Measurements from ENCODE around the gene CAB39. TPM values are rescaled to one million over a fixed set of nuclear protein-coding genes. Genes with fewer than 3 reads are reported as not detected.

Gene CAB39
- total RNA-seq, 2 donors from 2014 or later: 93.3 to 137 TPM

- no peak for ATAC-seq (replicated peaks)
- H3K27me3 Mint-ChIP-seq: no peaks in the 10 kb centered on the region
- no peak overlapping the region for H3K4me3 Mint-ChIP-seq
- peaks cover 53% of the 10 kb centered on the region for H3K4me1 Mint-ChIP-seq
- H3K36me3 Mint-ChIP-seq (ENCODE audit: low read depth): peaks cover 92% of the 10 kb centered on the region
- H3K27ac Mint-ChIP-seq: peak overlapping the region; percentile 89
- peaks cover 10% of the 10 kb centered on the region for H3K9me3 Mint-ChIP-seq
Measured at GRCh38 chr2:230783101-230783500, 70.5 kb downstream of the CAB39 start.

DNA sequence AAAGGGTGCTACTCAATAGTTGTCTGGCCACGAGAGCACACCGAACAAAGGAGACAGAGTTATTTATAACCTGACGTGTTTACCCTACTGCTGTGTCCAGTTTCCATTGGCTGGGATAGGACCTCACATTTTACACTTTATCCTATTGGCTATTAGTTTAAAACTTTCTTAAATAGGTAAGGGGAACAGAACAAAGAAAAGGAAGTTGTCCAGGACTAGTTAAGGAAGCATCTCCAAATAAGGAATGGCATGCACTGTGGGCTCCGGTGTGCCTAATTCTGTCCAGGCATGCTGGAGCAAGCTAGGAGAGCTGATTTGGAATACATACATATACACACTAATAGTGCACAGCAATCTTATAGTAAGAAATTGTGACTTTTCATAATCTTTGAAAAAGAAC, 72.2 kb downstream of the CAB39 start:
- Mint-ChIP-seq H3K27me3 (no peaks in the 10 kb centered on the region), H3K9me3 (peaks cover 16% of the 10 kb centered on the region), H3K4me1 (peaks cover 46% of the 10 kb centered on the region), H3K36me3 (ENCODE audit: low read depth) (peaks cover 92% of the 10 kb centered on the region), H3K27ac (peak overlapping the region; percentile 89), H3K4me3 (no peak overlapping the region)
- no peak for ATAC-seq (replicated peaks)

DNA sequence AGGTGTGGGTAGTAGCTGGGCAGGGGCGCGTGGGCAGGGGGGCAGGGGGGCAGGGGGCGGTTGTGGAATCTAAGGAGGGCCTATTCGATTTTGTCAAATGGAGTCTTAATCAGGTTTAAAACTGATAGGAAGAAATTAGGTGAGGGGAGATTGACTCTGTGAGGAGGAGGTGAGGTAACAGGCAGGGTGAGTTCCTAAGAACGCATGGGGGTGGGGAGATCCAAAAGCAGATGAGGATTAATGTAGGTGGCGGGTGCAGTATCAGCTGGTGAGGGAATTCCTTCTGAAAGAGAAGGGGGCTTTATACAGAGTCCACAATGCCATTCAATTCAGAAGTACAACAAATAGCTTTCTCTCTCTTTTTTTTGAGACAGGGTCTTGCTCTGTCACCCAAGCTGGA, 72.7 kb downstream of the CAB39 start:
- Mint-ChIP-seq H3K9me3 (peaks cover 16% of the 10 kb centered on the region), H3K36me3 (ENCODE audit: low read depth) (peaks cover 95% of the 10 kb centered on the region)

GRCh38 chr2:230787101-230787500, 74.5 kb downstream of the CAB39 start:
- H3K27me3 Mint-ChIP-seq: no peaks in the 10 kb centered on the region
- H3K4me1 Mint-ChIP-seq: peaks cover 36% of the 10 kb centered on the region
- ATAC-seq (replicated peaks): no peak
- peaks cover 95% of the 10 kb centered on the region for H3K36me3 Mint-ChIP-seq (ENCODE audit: low read depth)
- H3K27ac Mint-ChIP-seq: peak overlapping the region; percentile 18
- peaks cover 16% of the 10 kb centered on the region for H3K9me3 Mint-ChIP-seq
- H3K4me3 Mint-ChIP-seq: no peak overlapping the region

More for the DNA sequence above, 72.7 kb downstream of the CAB39 start:
- Mint-ChIP-seq H3K27ac (peak overlapping the region; percentile 53), H3K4me3 (no peak overlapping the region), H3K4me1 (peaks cover 43% of the 10 kb centered on the region), H3K27me3 (no peaks in the 10 kb centered on the region)
- ATAC-seq (replicated peaks): no peak

DNA sequence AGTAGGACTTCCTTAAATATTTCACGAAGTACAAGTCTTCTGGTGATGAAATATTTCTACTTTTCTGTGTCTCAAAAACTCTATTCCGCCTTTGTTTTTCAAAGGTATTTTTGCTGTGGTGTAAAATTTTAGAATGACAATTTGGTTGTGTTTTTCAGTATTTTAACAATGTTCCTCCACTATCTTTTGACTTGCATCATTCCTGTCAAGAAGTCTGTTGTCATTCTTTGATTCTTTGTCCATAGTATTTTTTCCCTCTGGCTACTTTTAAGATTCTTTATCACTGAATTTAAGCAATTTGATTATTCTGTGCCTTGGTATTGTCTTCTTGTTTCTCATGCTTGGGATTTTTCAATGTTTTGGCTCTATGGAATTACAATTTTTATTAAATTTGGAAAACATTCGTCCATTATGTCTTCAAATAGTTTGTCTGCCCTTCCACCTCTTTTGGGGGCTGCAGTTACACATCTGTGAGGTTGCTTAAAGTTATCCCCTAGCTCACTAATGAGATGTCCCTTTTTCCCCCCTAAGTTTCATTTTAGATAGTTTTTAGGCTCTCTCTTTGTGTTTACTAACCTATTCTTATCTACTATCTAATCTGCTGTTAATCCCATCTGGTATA, 76.0 kb downstream of the CAB39 start:
- no peak for ATAC-seq (replicated peaks)
- no peak overlapping the region for H3K27ac Mint-ChIP-seq
- peaks cover 95% of the 10 kb centered on the region for H3K36me3 Mint-ChIP-seq (ENCODE audit: low read depth)
- no peak overlapping the region for H3K4me3 Mint-ChIP-seq
- peaks cover 39% of the 10 kb centered on the region for H3K4me1 Mint-ChIP-seq
- peaks cover 16% of the 10 kb centered on the region for H3K9me3 Mint-ChIP-seq
- H3K27me3 Mint-ChIP-seq: no peaks in the 10 kb centered on the region

GRCh38 chr2:230790981-230791380, 78.3 kb downstream of the CAB39 start:
- Mint-ChIP-seq H3K27me3 (no peaks in the 10 kb centered on the region), H3K36me3 (ENCODE audit: low read depth) (peaks cover 88% of the 10 kb centered on the region), H3K27ac (no peak overlapping the region), H3K9me3 (peaks cover 16% of the 10 kb centered on the region), H3K4me1 (peaks cover 28% of the 10 kb centered on the region), H3K4me3 (no peak overlapping the region)
- no peak for ATAC-seq (replicated peaks)

DNA sequence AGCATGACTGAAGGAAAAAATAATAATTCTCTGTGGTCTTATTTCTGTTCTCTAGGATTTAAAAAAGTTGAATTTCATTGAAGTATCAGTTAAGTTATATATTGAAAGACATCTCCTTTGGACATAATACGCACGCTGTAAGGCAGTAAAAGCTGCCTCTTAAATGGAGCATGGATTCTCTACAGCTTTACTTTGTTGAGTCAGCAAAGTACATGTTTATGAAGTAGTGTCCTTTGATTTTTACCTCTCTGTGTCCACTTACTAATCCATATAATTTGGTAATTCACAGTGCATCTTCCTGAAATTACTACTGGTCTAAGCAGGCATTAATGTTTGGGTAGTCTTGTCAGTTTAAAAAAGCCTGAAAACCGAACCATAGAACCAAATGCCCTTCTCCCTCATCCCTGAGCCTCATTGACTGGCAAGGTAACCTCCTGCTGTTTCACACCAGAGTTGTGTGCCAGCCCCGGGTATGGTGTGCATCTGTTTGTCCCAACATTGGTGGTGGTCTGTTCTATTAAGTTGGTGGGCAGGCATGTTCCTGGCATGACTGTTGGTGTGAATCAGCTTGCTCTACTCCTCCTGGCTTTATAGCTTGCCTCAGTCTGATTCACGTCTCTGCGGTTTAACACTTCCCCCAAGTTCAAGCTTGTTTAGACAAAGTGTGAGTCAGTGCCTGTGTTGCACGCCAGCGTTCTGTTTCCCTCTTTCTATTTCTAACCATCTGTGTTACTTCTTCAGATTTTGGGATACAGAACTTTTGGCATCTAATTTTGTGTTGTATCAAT, 81.1 kb downstream of the CAB39 start:
- Mint-ChIP-seq H3K36me3 (ENCODE audit: low read depth) (peaks cover 67% of the 10 kb centered on the region), H3K4me1 (peaks cover 22% of the 10 kb centered on the region), H3K4me3 (no peak overlapping the region), H3K27ac (no peak overlapping the region), H3K9me3 (peaks cover 3% of the 10 kb centered on the region), H3K27me3 (no peaks in the 10 kb centered on the region)
- peak; percentile 95 for ATAC-seq (replicated peaks)

DNA sequence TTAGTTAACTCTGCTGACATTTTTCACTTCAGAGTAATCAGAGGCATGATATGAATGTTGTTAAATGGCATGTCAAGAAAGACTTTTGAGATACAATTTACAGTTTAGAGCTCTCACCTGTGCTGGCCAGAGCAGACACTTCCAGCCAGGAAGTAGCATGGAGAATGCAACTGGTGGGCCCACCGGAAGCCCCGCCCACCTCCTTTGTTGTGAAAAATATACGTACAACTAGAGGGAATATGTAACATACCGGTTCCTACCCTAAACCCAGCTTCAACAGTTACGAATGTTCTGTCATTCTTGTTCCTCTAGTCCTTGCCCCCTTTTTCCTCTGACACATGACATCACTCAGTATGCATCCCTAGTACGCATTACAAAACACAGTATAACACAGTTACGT, 81.9 kb downstream of the CAB39 start:
- H3K27me3 Mint-ChIP-seq: no peaks in the 10 kb centered on the region
- no peak overlapping the region for H3K27ac Mint-ChIP-seq
- ATAC-seq (replicated peaks): peak; percentile 50
- no peak overlapping the region for H3K4me3 Mint-ChIP-seq
- peaks cover 67% of the 10 kb centered on the region for H3K36me3 Mint-ChIP-seq (ENCODE audit: low read depth)
- H3K4me1 Mint-ChIP-seq: peaks cover 17% of the 10 kb centered on the region
- H3K9me3 Mint-ChIP-seq: no peaks in the 10 kb centered on the region

DNA sequence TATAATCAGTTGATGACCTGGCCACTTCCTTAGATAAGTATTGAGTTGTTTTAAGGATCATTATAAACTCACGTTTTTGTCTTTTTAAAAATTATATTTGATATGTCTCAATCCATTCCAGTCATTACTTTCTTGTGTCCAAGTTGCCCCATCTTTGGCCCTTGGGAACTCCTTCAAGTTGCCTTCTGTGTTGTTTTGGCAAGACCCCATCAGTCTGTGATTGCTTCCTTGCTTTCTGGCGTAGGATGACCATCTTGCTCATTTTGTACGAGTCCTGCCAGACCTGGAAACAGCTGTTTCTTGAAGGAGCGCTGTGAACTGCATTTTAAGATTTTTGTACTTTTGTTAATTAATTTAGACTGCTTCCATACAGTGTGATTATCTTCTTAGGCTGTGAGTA, 83.2 kb downstream of the CAB39 start:
- H3K36me3 Mint-ChIP-seq (ENCODE audit: low read depth): peaks cover 67% of the 10 kb centered on the region
- no peaks in the 10 kb centered on the region for H3K9me3 Mint-ChIP-seq
- no peak for ATAC-seq (replicated peaks)
- peaks cover 16% of the 10 kb centered on the region for H3K4me1 Mint-ChIP-seq
- no peak overlapping the region for H3K27ac Mint-ChIP-seq
- no peak overlapping the region for H3K4me3 Mint-ChIP-seq
- no peaks in the 10 kb centered on the region for H3K27me3 Mint-ChIP-seq

GRCh38 chr2:230796280-230796862, 83.7 kb downstream of the CAB39 start:
- Mint-ChIP-seq H3K27ac (no peak overlapping the region), H3K9me3 (no peaks in the 10 kb centered on the region), H3K27me3 (no peaks in the 10 kb centered on the region), H3K4me1 (peaks cover 15% of the 10 kb centered on the region), H3K36me3 (ENCODE audit: low read depth) (peaks cover 67% of the 10 kb centered on the region), H3K4me3 (no peak overlapping the region)
- ATAC-seq (replicated peaks): peak; percentile 27

GRCh38 chr2:230797515-230798495, 85.2 kb downstream of the CAB39 start:
- no peak overlapping the region for H3K27ac Mint-ChIP-seq
- H3K9me3 Mint-ChIP-seq: no peaks in the 10 kb centered on the region
- H3K4me3 Mint-ChIP-seq: peak overlapping the region; percentile 22
- peaks cover 23% of the 10 kb centered on the region for H3K4me1 Mint-ChIP-seq
- no peak for ATAC-seq (replicated peaks)
- H3K36me3 Mint-ChIP-seq (ENCODE audit: low read depth): peaks cover 67% of the 10 kb centered on the region
- no peaks in the 10 kb centered on the region for H3K27me3 Mint-ChIP-seq

GRCh38 chr2:230798769-230799399, 86.2 kb downstream of the CAB39 start:
- no peaks in the 10 kb centered on the region for H3K9me3 Mint-ChIP-seq
- ATAC-seq (replicated peaks): no peak
- H3K27ac Mint-ChIP-seq: no peak overlapping the region
- H3K4me3 Mint-ChIP-seq: peak overlapping the region; percentile 22
- H3K27me3 Mint-ChIP-seq: no peaks in the 10 kb centered on the region
- H3K36me3 Mint-ChIP-seq (ENCODE audit: low read depth): peaks cover 67% of the 10 kb centered on the region
- H3K4me1 Mint-ChIP-seq: peaks cover 23% of the 10 kb centered on the region

DNA sequence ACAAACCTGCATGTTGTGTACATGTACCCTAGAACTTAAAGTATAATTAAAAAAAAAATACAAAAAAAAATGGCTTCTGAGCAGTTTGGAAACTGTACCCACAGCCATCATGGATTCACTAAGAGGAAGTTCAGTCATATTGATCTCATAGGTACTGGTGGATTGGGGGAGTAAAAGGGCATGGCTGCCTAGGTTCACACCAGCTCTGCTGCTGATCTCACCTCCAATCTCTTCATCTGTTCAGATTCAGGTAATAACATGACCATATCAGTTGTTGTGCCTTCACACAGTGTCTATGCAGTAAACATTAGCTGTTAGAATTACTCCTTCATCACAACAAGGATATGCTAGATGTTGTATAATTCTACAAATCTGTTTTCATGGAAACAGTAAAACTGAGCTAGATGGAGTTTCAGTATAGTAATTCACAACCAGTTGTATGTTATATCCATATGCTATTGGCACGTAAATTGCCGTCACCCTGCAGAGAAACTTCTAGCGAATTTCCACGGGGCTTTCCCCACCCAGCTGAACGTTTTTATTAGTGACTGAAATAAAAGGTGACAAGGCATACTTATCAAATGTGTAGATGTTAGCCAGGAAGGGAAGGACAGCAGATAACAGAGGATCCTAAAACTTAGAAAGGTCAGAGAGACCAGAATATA, 92.8 kb downstream of the CAB39 start:
- Mint-ChIP-seq H3K36me3 (ENCODE audit: low read depth) (peaks cover 77% of the 10 kb centered on the region), H3K4me1 (peaks cover 34% of the 10 kb centered on the region), H3K27me3 (no peaks in the 10 kb centered on the region), H3K9me3 (no peaks in the 10 kb centered on the region), H3K27ac (peak overlapping the region; percentile 79), H3K4me3 (peak overlapping the region; percentile 24)
- ATAC-seq (replicated peaks): peak; percentile 87
